Liver (tissue), 3 donors: ENCODE measurements around the gene PNMA6F.

Source experiments
- CTCF ChIP-seq: fragments of 150-350 bp; IDR thresholded peaks from 2 replicates; pipeline ENCODE4 v1.5.1; 2017; ENCODE audit warnings: improper control_type of control experiment, low read depth, low read length; ENCODE audit not compliant: missing input control
- EGR1 ChIP-seq, 2 donors: IDR thresholded peaks; 2 replicates each; pipeline ENCODE4 v1.6.1; 2016 to 2018; ENCODE audit warnings: antibody characterized with exemption in 2 of 2, low read depth in 2 of 2
- FOXA1 ChIP-seq: IDR thresholded peaks from 2 replicates; pipeline ENCODE4 v1.6.1; 2016; ENCODE audit warnings: antibody characterized with exemption
- GABPA ChIP-seq, 2 donors: IDR thresholded peaks in 1 of 2; conservative IDR thresholded peaks in 1 of 2; 2 replicates each; pipeline ENCODE4 v1.6.1; 2016; ENCODE audit warnings: antibody characterized with exemption in 2 of 2, mild to moderate bottlenecking in 1 of 2, moderate library complexity in 1 of 2
- RAD21 ChIP-seq, 2 donors: IDR thresholded peaks; 2 replicates each; pipeline ENCODE4 v1.6.1; 2016; ENCODE audit warnings: antibody characterized with exemption in 2 of 2, mild to moderate bottlenecking in 2 of 2
- REST ChIP-seq: IDR thresholded peaks from 2 replicates; pipeline ENCODE4 v1.6.1; 2016; ENCODE audit warnings: antibody characterized with exemption, mild to moderate bottlenecking
- SP1 ChIP-seq: IDR thresholded peaks from 2 replicates; pipeline ENCODE4 v1.6.1; 2018; ENCODE audit warnings: antibody characterized with exemption, mild to moderate bottlenecking
- TAF1 ChIP-seq: conservative IDR thresholded peaks from 2 replicates; pipeline ENCODE4 v1.6.1; 2016; ENCODE audit warnings: antibody characterized with exemption, mild to moderate bottlenecking
- YY1 ChIP-seq: IDR thresholded peaks from 2 replicates; pipeline ENCODE4 v1.6.1; 2016; ENCODE audit warnings: antibody characterized with exemption, mild to moderate bottlenecking
- ZBTB33 ChIP-seq: IDR thresholded peaks from 2 replicates; pipeline ENCODE4 v1.6.1; 2016; ENCODE audit warnings: antibody characterized with exemption
- TF ChIP-seq, protein P1 (sequence below): IDR thresholded peaks from 2 replicates; pipeline ENCODE4 v1.6.1; 2016; ENCODE audit warnings: antibody characterized with exemption
- TF ChIP-seq, protein P2 (sequence below): IDR thresholded peaks from 2 replicates; pipeline ENCODE4 v1.6.1; 2016; ENCODE audit warnings: antibody characterized with exemption
- donor health status: healthy.
- donor health status: healthy.

DNA sequence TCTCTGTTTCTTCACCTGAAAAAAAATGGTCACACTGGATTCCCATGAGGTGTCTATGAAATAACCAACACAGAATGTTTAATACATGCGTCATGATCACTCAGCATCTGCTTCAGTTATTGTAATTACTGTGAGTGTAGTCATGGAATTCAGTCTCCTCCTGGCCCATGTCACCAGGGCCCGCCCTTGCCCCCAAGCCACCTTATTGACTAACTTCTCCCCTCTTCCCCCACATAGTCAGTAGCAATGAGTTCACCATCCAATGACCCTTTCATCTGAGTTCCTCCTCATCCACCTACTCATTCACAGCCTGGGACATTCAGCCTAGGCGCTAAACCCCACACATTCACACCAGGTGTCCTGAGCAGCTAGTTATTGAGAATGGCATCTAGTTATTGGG is 15.6 kb downstream of the PNMA6F start:
- TF ChIP-seq ZBTB33: no peak
- TF ChIP-seq, protein P1, sequence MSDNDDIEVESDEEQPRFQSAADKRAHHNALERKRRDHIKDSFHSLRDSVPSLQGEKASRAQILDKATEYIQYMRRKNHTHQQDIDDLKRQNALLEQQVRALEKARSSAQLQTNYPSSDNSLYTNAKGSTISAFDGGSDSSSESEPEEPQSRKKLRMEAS: no peak
- TF ChIP-seq TAF1: no peak
- TF ChIP-seq CTCF: no peak
- no peak for TF ChIP-seq YY1
- TF ChIP-seq SP1: no peak
- TF ChIP-seq GABPA (IDR thresholded peaks at IDR 0.05 in 1 of 2, conservative IDR thresholded peaks at IDR 0.05 in 1 of 2): no peak
- TF ChIP-seq REST: no peak
- TF ChIP-seq, protein P2, sequence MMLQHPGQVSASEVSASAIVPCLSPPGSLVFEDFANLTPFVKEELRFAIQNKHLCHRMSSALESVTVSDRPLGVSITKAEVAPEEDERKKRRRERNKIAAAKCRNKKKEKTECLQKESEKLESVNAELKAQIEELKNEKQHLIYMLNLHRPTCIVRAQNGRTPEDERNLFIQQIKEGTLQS: no peak
- no peak for TF ChIP-seq RAD21 (IDR thresholded peaks at IDR 0.05)
- TF ChIP-seq EGR1 (IDR thresholded peaks at IDR 0.05; ENCODE audit: low read depth in 2 of 2): no peak
- no peak for TF ChIP-seq FOXA1
